GM18861 (cell line): Measurements from ENCODE around the gene BCAR1.
"Not testable (repeated sequence)": the region's sequence is repeated elsewhere in the genome, so short reads cannot be mapped to it uniquely, and the experiment has no call there.

Experiments used
- ATAC-seq: cut with Tn5 transposase; IDR thresholded peaks from one replicate; pipeline ENCODE4 v1.9.1; 2021; ENCODE audit not compliant: unreplicated experiment

The BCAR1 gene

DNA sequence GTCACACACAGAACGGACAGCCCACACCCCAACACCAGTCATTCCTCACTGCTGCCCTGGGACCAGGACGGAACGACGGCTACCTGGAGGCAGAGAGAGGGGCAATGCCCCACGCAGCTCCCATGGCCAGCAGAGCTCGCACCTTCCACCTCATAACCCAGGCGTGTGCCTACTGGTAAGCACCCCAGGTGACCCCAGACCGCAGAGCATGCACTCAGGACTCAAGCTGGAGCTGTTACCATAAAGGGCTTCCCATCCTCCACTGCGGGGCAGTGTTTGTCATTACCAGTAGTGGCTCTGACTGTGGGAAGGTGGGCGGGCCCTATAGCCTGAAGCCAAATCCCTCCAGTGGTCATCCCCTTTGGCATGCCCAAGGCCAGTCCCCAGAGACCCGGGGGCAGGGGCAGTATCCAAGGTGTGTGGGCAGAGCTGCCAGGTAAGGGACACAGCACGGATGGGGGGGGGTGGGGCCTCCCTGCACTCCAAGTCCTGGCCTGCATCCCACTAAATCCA is 4.7 kb upstream of the BCAR1 start:
- no peak for ATAC-seq

DNA sequence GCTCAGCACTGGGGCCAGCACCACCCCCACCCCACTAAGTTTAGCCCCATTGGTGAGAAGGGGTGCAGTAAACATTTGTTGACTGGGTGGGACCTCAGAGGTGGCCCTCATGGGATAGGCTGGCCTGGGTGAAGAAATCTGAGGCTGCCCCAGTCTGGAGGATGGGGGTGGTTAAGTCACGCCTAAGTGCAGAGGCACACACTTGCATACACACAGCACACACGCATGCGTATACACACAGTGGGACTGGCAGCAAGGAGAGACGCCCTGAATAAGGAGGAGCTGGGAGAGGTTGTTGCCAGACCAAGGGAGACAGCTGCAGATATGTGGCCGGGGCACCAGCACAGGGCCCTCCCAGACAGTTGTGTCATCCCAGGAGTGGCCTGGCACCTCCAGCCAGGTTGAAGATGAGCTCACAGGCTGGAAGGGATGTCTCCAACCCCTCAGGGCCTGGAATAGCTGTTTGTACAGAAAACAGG is 3.0 kb upstream of the BCAR1 start:
- ATAC-seq, result no peak

- no peak for ATAC-seq
These were observed 1.8 kb upstream of the BCAR1 start for GRCh38 chr16:75252946-75253911.

GRCh38 chr16:75252049-75252864 is 833 bp upstream of the BCAR1 start:
- no peak for ATAC-seq

DNA sequence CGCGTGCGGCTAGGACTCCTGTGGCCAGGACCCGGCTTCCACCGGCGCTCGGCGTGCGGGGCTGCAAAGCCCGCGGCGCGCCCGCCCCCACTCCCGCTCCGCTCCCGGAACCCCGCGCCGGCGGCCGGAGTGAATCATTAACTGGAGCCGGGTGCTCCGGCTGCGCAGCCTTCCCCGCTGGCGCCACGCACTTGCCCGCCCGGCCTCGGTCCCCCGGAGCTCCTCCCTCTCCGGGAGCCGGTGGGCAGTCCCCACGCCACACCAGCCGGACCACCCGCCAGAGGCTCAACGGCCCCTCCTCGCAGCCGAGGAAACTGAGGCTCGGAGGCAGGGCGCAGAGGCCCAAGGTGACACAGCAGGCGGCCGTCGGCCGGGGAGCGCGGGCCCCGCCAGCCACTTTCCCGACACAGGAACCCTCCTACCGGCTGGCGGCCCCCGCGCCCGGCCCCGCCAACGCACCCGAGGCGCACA is 580 bp downstream of the BCAR1 start:
- peak; percentile 34 for ATAC-seq

- ATAC-seq, result peak; percentile 13
These were observed 1.2 kb downstream of the BCAR1 start for GRCh38 chr16:75250089-75250808.

DNA sequence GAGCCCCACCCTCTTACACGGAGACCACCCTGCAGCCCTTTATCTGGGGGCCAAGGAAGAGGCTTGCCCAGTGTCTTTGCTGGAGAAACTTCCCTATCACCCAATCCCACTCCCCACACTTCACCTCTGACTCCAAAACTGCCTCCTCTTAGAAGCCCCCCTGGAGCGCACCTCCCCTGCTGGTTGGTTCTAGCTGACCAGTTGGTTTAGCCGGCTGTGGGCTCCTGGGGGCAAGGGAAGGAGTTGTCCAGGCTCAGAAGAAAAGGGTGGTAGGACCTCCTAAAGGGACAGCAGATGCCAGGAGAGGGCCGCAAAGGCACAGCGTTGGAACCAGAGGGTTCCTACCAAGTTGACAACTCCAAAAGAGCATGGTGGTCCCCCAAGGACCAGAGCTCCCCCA is 2.0 kb downstream of the BCAR1 start:
- ATAC-seq, result no peak

DNA sequence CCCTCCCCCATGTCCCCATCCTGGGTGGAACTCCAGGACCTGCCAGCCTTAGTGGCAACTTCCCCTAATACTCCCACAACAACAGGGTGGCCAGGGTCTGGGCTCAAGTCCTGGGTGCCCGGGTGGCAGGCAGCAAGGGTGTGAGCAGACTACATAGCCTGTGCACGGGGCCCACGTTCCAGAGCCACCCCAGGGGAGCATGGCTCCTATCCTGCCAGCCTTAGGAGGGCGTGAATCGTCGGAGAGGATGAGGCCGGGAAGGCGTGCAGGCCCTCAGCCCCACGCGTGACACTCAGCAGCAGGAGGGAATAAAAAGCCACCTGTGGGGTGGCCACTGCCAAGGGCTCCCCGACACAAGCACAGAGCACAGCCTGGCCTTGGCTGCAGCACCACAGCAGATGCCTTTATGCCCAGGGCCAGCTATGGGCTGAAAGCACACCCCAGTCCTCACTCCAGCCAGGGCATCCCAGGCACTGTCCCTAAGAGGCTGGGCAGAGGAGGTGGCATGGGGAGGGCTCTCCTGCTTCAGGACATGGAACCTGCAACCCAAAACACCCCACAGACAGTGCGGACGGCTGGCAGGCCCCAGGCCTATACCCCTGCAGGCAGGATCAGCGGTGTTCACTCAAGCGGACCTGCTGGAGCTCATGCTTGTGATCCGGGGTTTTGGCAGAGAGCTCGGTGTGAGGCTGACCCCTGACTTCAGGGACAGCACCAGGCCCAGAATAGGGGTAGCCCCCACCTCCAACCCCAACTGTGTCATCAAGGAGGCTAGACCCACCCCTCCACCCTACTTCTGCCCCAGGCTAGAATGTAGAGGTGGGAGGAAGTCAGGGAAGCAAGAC is 2.7 kb downstream of the BCAR1 start:
- ATAC-seq, result no peak

DNA sequence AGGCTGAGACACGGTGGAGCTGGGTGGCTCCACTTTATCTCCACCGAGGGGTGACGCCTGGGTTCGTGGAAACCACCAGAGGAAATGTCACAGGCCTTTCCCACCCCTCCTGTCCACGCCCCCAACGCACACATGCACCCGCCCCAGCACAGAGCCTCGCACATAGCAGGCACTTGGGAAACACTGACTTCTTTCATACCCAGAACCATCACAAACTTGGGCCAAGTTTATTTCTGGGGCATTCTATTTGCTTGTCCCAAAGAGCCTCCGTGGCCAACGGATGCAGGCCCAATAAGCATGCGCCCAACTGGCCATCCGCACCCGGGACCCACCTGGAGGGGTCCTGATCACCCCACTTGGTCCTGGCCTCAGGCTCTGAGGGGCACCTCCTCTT is 3.3 kb downstream of the BCAR1 start:
- ATAC-seq, result no peak

DNA sequence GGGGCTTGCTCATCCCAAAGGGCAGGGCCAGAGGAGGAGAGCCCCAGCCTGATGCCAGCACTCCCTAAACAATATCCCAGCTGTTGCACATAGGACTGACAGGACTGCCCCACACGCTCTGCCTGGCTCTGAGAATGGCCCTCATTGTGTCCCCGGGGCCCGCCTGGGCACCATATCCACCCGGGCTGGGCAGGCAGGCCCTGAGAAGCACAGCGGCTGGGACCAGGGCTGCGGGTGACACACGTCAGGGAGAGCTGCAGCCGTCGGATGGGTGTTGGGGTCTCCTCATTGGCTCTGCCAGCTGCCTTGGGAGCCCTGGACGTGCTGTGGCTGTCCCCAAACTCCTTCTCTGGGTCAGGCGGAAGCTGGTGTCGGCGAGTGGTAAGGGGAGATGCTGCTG is 4.2 kb downstream of the BCAR1 start:
- no peak for ATAC-seq

DNA sequence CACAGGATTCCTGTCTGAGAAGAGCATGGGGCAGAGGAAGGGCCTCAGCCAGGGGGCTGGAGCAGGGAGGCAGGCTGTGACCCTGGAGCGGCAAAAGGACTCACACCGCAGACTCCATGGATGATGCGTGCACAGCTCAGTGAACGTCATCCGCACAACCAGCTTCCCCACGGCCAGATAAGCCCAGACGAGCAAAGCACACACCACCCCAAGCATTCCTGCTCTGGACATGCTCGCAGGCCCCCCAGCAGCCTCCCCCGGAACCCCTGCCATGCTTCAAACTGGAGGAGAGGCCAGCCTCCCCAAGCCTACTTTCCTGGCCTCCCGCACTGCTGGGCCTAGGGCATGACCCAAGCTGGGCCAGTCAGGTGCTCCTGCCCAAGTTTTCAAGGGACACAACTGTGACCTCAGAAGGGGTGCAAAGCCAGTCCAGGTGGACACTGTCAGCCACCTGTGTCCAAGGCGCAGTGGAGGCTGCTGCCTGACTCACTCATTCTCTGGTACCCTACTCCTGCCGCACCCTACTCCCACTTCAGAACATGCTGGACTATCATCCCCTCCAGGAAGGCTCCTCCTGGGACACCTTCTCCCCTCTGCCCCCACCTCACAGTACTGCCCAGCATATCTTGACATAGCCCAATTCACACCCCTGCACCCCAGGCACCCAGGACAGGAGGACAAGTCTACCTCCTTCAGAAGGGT is 4.8 kb downstream of the BCAR1 start:
- ATAC-seq, result no peak

DNA sequence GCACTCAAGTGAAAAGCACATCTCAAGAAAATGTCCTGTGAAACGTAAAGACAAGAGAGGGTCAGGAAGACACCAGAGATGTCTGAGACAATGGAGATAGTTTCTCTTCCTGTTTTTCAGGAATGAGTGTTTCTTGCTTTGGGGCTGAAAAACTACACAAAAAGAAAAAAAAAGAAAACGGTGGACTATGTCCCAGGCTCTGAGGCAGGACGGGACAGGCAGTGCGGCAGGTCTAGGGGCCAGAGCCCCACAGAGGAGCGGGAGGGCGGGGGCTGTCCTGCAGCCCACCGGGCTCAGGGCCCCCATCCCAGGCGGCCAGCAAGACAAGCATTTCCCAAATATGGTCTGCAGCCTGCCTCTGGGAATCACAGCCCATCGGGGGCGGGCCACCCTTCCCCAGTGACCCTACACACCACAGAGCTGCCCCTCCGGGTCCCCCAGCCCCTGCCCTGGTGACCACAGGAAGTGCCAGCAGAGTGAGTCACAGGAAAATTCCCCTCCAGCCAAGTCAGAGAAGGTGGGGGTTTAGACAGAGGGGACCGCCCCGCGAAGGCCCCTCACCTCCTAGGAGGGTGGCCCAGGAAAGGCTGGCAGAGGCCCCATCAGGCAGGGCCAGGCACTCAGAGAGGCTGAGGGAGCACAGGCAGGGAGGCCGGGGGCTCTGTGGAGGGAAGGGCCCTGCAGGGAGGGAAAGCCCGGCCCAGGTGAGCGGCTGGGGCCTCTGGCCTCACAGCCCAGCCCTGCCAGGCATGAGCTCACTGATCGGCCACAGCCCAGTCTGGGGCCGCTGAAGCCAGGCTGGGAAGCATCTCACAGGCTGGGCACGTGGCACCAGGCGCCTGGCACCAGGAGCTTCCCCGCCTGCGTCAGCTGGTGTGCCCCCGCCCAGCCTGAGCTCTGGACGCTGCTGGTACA is 6.3 kb downstream of the BCAR1 start:
- no peak for ATAC-seq

- no peak for ATAC-seq
These were observed 7.1 kb downstream of the BCAR1 start for GRCh38 chr16:75244225-75244809.

DNA sequence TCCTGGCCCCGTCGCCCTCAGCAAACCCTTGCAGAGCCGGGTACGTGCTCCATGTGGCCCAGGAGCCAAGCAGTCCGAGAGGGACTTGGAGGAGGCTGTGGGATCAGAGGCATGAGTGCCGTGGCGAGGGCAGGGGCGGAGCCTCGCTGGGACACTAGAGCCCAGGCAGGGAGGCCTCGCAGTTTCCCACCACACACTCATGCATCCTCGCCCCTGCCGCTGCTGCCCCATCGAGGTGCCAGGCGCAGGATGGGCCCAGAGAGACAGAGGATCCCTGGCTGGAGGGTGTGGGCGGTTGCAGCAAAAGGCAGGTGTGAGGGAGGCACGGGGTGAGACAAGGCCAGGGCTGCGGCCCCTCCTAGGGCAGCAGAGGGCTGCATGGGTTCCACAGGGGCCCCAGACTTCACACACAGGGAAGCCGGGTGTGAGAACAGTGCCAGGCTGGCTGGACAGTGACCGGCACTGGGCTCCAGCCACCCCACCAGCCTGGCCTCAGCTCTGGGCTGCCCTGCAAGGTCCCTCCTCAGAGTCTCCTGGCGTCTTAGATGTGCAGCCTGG is 7.7 kb downstream of the BCAR1 start:
- ATAC-seq, result no peak

DNA sequence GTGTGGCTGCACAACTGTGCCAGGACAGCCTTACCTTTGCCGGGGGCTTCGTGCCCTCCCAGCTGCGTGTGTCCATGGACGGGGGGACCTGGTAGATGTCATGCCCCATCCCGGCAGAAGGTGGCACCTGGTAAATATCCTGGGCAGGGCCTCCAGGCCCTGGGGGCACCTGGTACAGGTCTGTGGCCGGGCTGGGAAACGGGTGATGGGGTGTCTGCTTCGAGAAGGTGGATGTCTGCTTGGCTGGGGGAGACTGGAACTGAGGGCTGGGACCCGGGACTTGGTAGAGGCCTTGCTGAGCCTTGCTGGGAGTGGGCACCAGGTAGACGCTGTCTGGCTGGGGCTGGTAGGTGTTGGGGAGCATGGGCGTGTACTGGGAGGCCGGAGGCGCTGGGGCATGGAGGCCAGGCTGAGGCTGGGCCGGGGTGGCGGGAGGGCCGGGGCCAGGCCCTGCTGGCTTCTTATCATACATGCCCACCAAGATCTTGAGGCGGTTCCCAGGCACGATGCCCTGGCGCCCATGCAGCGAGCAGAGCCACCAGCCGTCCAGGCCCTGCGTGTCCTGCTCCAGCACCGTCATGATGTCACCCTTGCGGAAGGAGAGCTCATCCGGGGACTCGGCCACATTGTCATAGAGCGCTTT is 8.9 kb downstream of the BCAR1 start:
- ATAC-seq, result not testable (repeated sequence)

- ATAC-seq, result no peak
These were observed 9.5 kb downstream of the BCAR1 start for GRCh38 chr16:75241955-75242354.

GRCh38 chr16:75241412-75241811 is 10.0 kb downstream of the BCAR1 start:
- ATAC-seq, result no peak
